Measurements from ENCODE around the gene RGR.

RGR gene

GRCh38 chr10:84296091-84296981 lies 51.5 kb downstream of the RGR start:
- no peak for DNase-seq (ENCODE audit: low spot score)

GRCh38 chr10:84298057-84298456 lies 53.2 kb downstream of the RGR start:
- DNase-seq (ENCODE audit: low spot score): no peak

GRCh38 chr10:84302223-84302622 lies 57.4 kb downstream of the RGR start:
- no peak for DNase-seq (ENCODE audit: low spot score)

- DNase-seq (ENCODE audit: low spot score): no peak
These were observed 62.0 kb downstream of the RGR start for GRCh38 chr10:84306751-84307384.

- DNase-seq (ENCODE audit: low spot score): no peak
These were observed 63.2 kb downstream of the RGR start for GRCh38 chr10:84308021-84308420.

- no peak for DNase-seq (ENCODE audit: low spot score)
These were observed 63.8 kb downstream of the RGR start for GRCh38 chr10:84308481-84309304.

All from RKO (cell line).